WI38 (cell line): ENCODE data around the gene KCNC1.

ENCODE experiments used
- H3K4me3 ChIP-seq: 2 replicates; pipeline ENCODE4 v1.5.1; 2011; ENCODE audit warnings: low read depth, mild to moderate bottlenecking, control low read depth, low read length
- TF ChIP-seq, protein P1 (sequence below): IDR thresholded peaks from 2 replicates; pipeline ENCODE4 v1.5.1; 2012; ENCODE audit warnings: low read depth, mild to moderate bottlenecking, control low read depth, low read length

The KCNC1 gene

DNA sequence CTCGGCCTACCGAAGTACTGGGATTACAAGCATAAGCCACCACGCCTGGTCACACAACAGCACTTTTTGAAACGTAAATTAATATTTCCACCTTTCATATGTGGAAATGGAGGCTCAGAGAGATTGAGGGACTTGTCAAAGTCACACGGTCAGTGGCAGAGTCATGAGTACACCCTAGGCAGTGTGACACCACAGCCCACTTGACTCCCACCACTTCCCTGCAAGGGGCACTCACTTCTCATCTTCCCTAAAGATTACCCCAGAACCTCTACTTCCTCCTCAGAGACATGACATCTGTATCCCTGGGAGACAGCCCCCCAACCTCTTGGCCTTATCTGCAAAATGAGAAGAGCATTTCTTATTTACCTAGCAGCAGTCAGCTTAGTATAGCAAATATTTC, 31.7 kb upstream of the KCNC1 start:
- no peak overlapping the region for H3K4me3 ChIP-seq
- TF ChIP-seq, protein P1, sequence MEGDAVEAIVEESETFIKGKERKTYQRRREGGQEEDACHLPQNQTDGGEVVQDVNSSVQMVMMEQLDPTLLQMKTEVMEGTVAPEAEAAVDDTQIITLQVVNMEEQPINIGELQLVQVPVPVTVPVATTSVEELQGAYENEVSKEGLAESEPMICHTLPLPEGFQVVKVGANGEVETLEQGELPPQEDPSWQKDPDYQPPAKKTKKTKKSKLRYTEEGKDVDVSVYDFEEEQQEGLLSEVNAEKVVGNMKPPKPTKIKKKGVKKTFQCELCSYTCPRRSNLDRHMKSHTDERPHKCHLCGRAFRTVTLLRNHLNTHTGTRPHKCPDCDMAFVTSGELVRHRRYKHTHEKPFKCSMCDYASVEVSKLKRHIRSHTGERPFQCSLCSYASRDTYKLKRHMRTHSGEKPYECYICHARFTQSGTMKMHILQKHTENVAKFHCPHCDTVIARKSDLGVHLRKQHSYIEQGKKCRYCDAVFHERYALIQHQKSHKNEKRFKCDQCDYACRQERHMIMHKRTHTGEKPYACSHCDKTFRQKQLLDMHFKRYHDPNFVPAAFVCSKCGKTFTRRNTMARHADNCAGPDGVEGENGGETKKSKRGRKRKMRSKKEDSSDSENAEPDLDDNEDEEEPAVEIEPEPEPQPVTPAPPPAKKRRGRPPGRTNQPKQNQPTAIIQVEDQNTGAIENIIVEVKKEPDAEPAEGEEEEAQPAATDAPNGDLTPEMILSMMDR, result no peak

DNA sequence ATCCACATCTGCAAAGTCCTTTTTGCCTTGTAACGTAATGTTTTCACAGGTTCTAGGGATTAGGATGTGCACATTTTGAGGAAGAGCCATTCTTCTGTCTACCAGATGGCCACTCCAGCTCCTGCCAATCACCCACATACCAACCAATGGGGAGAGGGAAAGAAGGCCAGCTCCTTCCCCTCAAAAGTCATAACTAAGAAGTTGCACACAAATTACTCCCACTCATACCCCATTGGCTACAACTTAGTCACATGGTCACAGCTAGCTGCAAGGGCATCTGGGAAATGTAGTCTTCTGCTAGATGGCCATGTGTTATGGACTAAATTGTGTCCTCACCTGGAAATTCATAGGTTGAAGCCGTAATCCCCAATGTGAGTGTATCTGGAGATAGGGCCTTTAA, 30.6 kb upstream of the KCNC1 start:
- TF ChIP-seq, protein P1, result no peak
- H3K4me3 ChIP-seq, result no peak overlapping the region

DNA sequence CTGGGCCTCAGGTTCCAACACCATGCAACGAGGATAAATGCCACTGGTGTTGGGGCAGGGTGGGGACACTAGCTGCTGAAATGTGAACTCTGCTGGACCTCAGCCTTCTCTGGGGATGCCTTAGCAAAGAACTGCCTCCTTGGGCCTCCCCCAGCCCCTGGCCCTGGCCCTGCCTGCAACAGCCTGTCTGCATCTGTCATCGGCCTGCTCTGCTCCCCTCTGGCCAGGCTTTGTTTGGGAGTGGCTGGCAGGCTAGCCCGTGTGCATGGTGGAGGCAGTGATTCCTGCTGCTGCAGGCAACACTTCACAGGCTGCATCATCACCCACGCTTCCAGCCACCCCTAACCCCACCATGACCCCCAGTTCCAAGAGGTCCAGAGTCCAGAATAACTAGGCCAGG, 26.8 kb upstream of the KCNC1 start:
- TF ChIP-seq, protein P1, result no peak
- no peak overlapping the region for H3K4me3 ChIP-seq

DNA sequence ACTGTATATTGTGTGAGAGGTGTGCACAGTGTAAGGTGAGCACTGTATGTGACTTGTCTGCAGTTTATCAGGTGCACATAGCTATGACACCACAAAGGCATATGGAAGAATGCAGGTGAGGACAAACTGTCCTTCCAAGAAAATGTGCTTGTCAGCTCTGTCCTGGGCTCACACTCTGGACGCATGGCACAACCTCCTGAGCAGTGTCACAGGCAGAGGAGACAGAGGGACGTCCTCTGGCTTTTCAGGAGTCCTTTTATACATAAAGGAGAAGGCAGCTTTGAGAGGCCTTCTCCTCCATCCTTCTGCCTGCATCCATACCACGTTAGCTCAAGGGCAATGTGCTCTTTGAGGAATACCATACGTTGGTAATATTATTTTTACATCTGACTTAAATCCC, 22.7 kb upstream of the KCNC1 start:
- no peak overlapping the region for H3K4me3 ChIP-seq
- TF ChIP-seq, protein P1, result no peak

DNA sequence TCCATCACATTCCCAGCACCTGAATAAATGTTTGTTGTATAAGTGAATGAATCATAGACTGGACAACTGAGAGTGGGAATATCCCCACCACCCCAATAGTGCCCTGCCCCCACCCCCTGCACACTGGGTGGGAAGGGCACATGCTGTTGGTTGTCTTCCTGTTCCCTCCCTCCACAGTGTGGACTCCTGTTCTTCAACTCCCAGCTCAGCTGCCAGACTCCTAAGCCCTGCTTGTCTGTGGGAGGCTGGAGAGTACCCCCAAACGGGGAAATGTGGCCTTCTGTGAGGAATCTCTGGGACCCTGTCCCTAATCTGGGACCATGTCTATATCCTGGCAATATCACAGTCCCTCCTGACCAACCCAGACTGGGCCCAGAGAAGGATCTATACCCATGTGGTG, 20.7 kb upstream of the KCNC1 start:
- H3K4me3 ChIP-seq, result no peak overlapping the region
- TF ChIP-seq, protein P1, result no peak

DNA sequence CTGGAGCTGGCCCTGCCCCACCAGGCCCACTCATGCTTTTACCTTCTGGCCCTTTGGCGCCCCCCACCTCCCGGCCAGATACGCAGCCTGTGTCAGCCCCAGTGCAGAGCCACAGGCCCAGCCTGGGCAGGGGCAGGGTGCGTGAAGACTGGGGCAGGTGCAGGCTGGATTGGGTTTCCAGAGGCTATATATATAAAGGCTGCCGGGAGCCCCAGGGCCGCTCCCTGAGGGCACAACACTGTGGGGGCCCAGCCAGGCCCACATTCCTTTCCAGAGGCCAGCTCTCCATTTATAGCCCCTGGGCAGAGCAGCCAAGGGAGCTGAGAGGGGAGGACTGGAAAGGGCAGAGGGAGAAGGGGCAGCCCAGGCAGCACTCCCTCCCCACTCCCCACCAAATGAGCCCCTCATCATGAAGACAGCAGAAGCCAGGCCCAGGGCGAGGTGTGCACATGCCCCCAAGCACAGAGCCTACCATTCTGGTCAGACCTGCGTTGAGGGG, 20.2 kb upstream of the KCNC1 start:
- H3K4me3 ChIP-seq, result no peak overlapping the region
- TF ChIP-seq, protein P1, result no peak

DNA sequence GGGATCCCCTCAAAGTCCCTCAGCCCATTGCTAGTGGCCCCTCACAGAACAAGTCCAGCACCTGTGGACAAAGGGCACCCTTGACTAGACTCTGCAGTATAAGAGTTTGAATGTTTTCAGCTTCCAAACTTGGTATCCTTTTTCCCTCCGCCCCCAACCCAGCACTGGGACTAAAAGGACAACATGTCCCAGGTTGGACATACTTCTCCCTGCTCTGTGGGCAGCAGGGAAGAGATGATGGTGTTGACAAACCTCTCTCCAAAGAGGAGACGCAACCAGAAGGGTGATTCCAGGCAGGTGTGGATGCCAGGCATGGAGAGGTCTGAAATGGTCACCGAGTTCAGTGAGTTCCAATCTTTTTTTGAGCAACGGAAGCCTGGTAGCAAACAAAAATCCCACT, 19.7 kb upstream of the KCNC1 start:
- TF ChIP-seq, protein P1, result no peak

More for the DNA sequence above, 19.7 kb upstream of the KCNC1 start:
- no peak overlapping the region for H3K4me3 ChIP-seq
